Neuronal stem cell (in vitro differentiated cells): ENCODE measurements around the gene OR2T4. TPM values are rescaled to one million over a fixed set of nuclear protein-coding genes. Genes with fewer than 3 reads are reported as not detected.

Source experiments
- DNase-seq: peaks from one replicate; pipeline ENCODE4 v3.0.0-alpha.2; 2013; ENCODE audit warnings: low spot score
- H2AFZ ChIP-seq: one replicate; pipeline ENCODE4 v1.6.1; 2013; ENCODE audit warnings: mild to moderate bottlenecking, low read length, inconsistent platforms
- H2AK5ac ChIP-seq: 2 replicates; pipeline ENCODE4 v1.6.1; 2013; ENCODE audit warnings: low read depth, mild to moderate bottlenecking, inconsistent platforms, low read length, moderate library complexity, mixed read lengths
- H2BK120ac ChIP-seq: 2 replicates; pipeline ENCODE4 v1.6.1; 2013; ENCODE audit warnings: low read depth, mild to moderate bottlenecking, inconsistent platforms, low read length, moderate library complexity, mixed read lengths
- H2BK12ac ChIP-seq: one replicate; pipeline ENCODE4 v1.6.1; 2013; ENCODE audit warnings: low read length, inconsistent platforms
- H2BK15ac ChIP-seq: 2 replicates; pipeline ENCODE4 v1.6.1; 2013; ENCODE audit warnings: mild to moderate bottlenecking, low read length, inconsistent platforms, mixed read lengths
- H2BK5ac ChIP-seq: one replicate; pipeline ENCODE4 v1.6.1; 2013; ENCODE audit warnings: inconsistent platforms, mild to moderate bottlenecking, low read length, moderate library complexity
- H3K14ac ChIP-seq: one replicate; pipeline ENCODE4 v1.6.1; 2013; ENCODE audit warnings: low read length, inconsistent platforms
- H3K18ac ChIP-seq: 2 replicates; pipeline ENCODE4 v1.6.1; 2013; ENCODE audit warnings: low read length, inconsistent platforms
- H3K23ac ChIP-seq: 2 replicates; pipeline ENCODE4 v1.6.1; 2013; ENCODE audit warnings: low read depth, mild to moderate bottlenecking, mixed read lengths, low read length, inconsistent platforms; ENCODE audit not compliant: poor library complexity
- H3K27ac ChIP-seq: replicated peaks from 3 replicates; pipeline ENCODE4 v1.5.1; 2013; ENCODE audit warnings: low read length, inconsistent platforms
- H3K27me3 ChIP-seq, 3 experiments: 2 replicates each; pipeline ENCODE4 v1.6.1; 2013; ENCODE audit warnings: low read length in 3 of 3, mild to moderate bottlenecking in 2 of 3, inconsistent platforms in 1 of 3, low read depth in 1 of 3, mixed read lengths in 1 of 3, moderate library complexity in 1 of 3; ENCODE audit not compliant: control insufficient read depth in 3 of 3, insufficient read depth in 3 of 3
- H3K36me3 ChIP-seq, 2 donors: replicated peaks in 1 of 2; 2 replicates each; pipeline ENCODE4 v1.6.1; 2013; ENCODE audit warnings: low read length in 2 of 2; ENCODE audit not compliant: control insufficient read depth in 2 of 2, insufficient read depth in 2 of 2
- H3K4ac ChIP-seq: 2 replicates; pipeline ENCODE4 v1.6.1; 2013; ENCODE audit warnings: inconsistent platforms, mild to moderate bottlenecking, low read length, moderate library complexity
- H3K4me1 ChIP-seq, 2 donors: 1 replicate in 1 of 2; 2 replicates in 1 of 2; pipeline ENCODE4 v1.6.1; 2013; ENCODE audit warnings: low read length in 2 of 2, low read depth in 1 of 2; ENCODE audit not compliant: control insufficient read depth in 2 of 2, insufficient read depth in 1 of 2
- H3K4me2 ChIP-seq: one replicate; pipeline ENCODE4 v1.6.1; 2013; ENCODE audit warnings: mild to moderate bottlenecking, low read length, inconsistent platforms; ENCODE audit not compliant: insufficient read depth, poor library complexity, severe bottlenecking
- H3K4me3 ChIP-seq, 2 donors: 2 replicates each; pipeline ENCODE4 v1.5.1; 2013; ENCODE audit warnings: low read length in 2 of 2, mild to moderate bottlenecking in 2 of 2, inconsistent platforms in 1 of 2, moderate library complexity in 1 of 2
- H3K79me1 ChIP-seq: one replicate; pipeline ENCODE4 v1.6.1; 2013; ENCODE audit warnings: low read depth, mild to moderate bottlenecking, inconsistent platforms, low read length, moderate library complexity
- H3K9ac ChIP-seq: one replicate; pipeline ENCODE4 v1.6.1; 2013; ENCODE audit warnings: mild to moderate bottlenecking, low read depth, low read length, inconsistent platforms; ENCODE audit not compliant: poor library complexity
- H3K9me3 ChIP-seq, 2 donors: replicated peaks in 1 of 2; 2 replicates each; pipeline versions ENCODE3 to v1.6.1; 2013; ENCODE audit warnings: low read length in 2 of 2, mild to moderate bottlenecking in 2 of 2, inconsistent platforms in 1 of 2, low read depth in 1 of 2, mixed read lengths in 1 of 2, moderate library complexity in 1 of 2; ENCODE audit not compliant: control insufficient read depth in 2 of 2, insufficient read depth in 1 of 2
- H4K8ac ChIP-seq: one replicate; pipeline ENCODE4 v1.6.1; 2013; ENCODE audit warnings: low read depth, mild to moderate bottlenecking, inconsistent platforms, low read length, moderate library complexity
- H4K91ac ChIP-seq: one replicate; pipeline ENCODE4 v1.6.1; 2013; ENCODE audit warnings: low read length, low read depth, mild to moderate bottlenecking, inconsistent platforms; ENCODE audit not compliant: poor library complexity
- WGBS, 2 donors: extraction: QIAGEN DNeasy Blood & Tissue Kit; methylation state at CpG; one replicate each; pipeline ENCODE4 v1.1.7; 2013; ENCODE audit warnings: missing lambda C conversion rate in 2 of 2, mixed read lengths in 1 of 2; ENCODE audit not compliant: insufficient read length in 2 of 2, insufficient replicate concordance in 1 of 2; ENCODE audit errors: extremely low coverage in 2 of 2; 5-methylcytosine and 5-hydroxymethylcytosine counted together
- polyA plus RNA-seq, 2 experiments: library from polyadenylated mRNA; stranded (reverse); fragments of 200-250 nt; gene quantifications; one replicate each; pipeline ENCODE4 v1.2.3, GENCODE V29; 2013

The OR2T4 gene
- polyA plus RNA-seq (2013, experiment 1 of 2) = not detected
- not detected for polyA plus RNA-seq (2013, experiment 2 of 2)

GRCh38 chr1:248361121-248361715 is at the start of gene OR2T4:
Gene OR2T4 (plus strand): TSS chr1:248361665. CDS start chr1:248361665, 0 bp downstream.
- no peak within 1 kb of the TSS for H4K91ac ChIP-seq
- H2BK120ac ChIP-seq = no peak within 1 kb of the TSS
- no peak within 1 kb of the TSS for H3K18ac ChIP-seq
- H2BK5ac ChIP-seq = no peak within 1 kb of the TSS
- no peaks in the 10 kb centered on the region for H3K4me1 ChIP-seq
- H3K23ac ChIP-seq = no peak within 1 kb of the TSS
- WGBS, 2 donors = no CpG with 5 or more reads among the region's 3 CpGs
- H3K14ac ChIP-seq = no peak within 1 kb of the TSS
- no peak within 1 kb of the TSS for H4K8ac ChIP-seq
- H3K9me3 ChIP-seq = peaks cover 0 to 30% of the 10 kb centered on the region in 2 donors
- H3K27ac ChIP-seq = no peak within 1 kb of the TSS
- no peaks in the 10 kb centered on the region for H3K36me3 ChIP-seq
- H2AK5ac ChIP-seq = no peak within 1 kb of the TSS
- no peak for DNase-seq
- H2BK15ac ChIP-seq = no peak within 1 kb of the TSS
- no peak within 1 kb of the TSS for H3K9ac ChIP-seq
- no peak within 1 kb of the TSS for H3K4me2 ChIP-seq
- H3K79me1 ChIP-seq = peaks cover 2% of the 10 kb centered on the region
- H2AFZ ChIP-seq = no peak within 1 kb of the TSS
- no peak within 1 kb of the TSS for H3K4me3 ChIP-seq
- H3K27me3 ChIP-seq = no peaks in the 10 kb centered on the region
- H2BK12ac ChIP-seq = no peak within 1 kb of the TSS
- H3K4ac ChIP-seq = no peak within 1 kb of the TSS

- Histone ChIP-seq H2AFZ (no peak overlapping the region), H3K27ac (no peak overlapping the region), H4K91ac (no peak overlapping the region), H3K4me2 (no peak overlapping the region), H3K4me3 (no peak overlapping the region), H2BK120ac (no peak overlapping the region), H3K14ac (no peak overlapping the region), H3K27me3 (no peaks in the 10 kb centered on the region), H3K9me3 (peaks cover 0 to 18% of the 10 kb centered on the region in 2 donors), H2BK15ac (no peak overlapping the region), H3K4ac (no peak overlapping the region), H3K23ac (no peak overlapping the region), H3K4me1 (no peaks in the 10 kb centered on the region), H3K9ac (no peak overlapping the region), H4K8ac (no peak overlapping the region), H3K18ac (no peak overlapping the region), H3K36me3 (no peaks in the 10 kb centered on the region), H3K79me1 (no peaks in the 10 kb centered on the region), H2BK12ac (no peak overlapping the region), H2AK5ac (no peak overlapping the region), H2BK5ac (no peak overlapping the region)
- WGBS, 2 donors = no CpG with 5 or more reads among the region's 11 CpGs
- DNase-seq = no peak
Observed at GRCh38 chr1:248316796-248317195, 44.7 kb upstream of the OR2T4 start.

GRCh38 chr1:248324468-248324867 is 37.0 kb upstream of the OR2T4 start, which contains the start of gene OR2M7:
Gene OR2M7 (minus strand): TSS chr1:248324568. CDS start chr1:248324568, 0 bp downstream.
- H2BK5ac ChIP-seq = no peak within 1 kb of the TSS
- H3K36me3 ChIP-seq = no peaks in the 10 kb centered on the region
- no peak within 1 kb of the TSS for H3K23ac ChIP-seq
- no peak within 1 kb of the TSS for H3K4me3 ChIP-seq
- no peak within 1 kb of the TSS for H4K8ac ChIP-seq
- H3K4ac ChIP-seq = no peak within 1 kb of the TSS
- no peak within 1 kb of the TSS for H2BK120ac ChIP-seq
- H2AFZ ChIP-seq = no peak within 1 kb of the TSS
- no peak within 1 kb of the TSS for H3K18ac ChIP-seq
- no peak within 1 kb of the TSS for H3K9ac ChIP-seq
- H3K14ac ChIP-seq = no peak within 1 kb of the TSS
- no peaks in the 10 kb centered on the region for H3K27me3 ChIP-seq
- H2AK5ac ChIP-seq = no peak within 1 kb of the TSS
- H3K27ac ChIP-seq = no peak within 1 kb of the TSS
- WGBS, 2 donors = no CpG with 5 or more reads among the region's 1 CpG
- no peaks in the 10 kb centered on the region for H3K79me1 ChIP-seq
- H2BK15ac ChIP-seq = no peak within 1 kb of the TSS
- H3K4me2 ChIP-seq = no peak within 1 kb of the TSS
- no peak within 1 kb of the TSS for H4K91ac ChIP-seq
- no peak for DNase-seq
- peaks cover 0 to 4% of the 10 kb centered on the region in 2 donors for H3K9me3 ChIP-seq
- H2BK12ac ChIP-seq = no peak within 1 kb of the TSS
- H3K4me1 ChIP-seq = no peaks in the 10 kb centered on the region

GRCh38 chr1:248343451-248343850 is 18.0 kb upstream of the OR2T4 start:
- no peak overlapping the region for H3K23ac ChIP-seq
- no peaks in the 10 kb centered on the region for H3K79me1 ChIP-seq
- H3K14ac ChIP-seq = no peak overlapping the region
- H3K4ac ChIP-seq = no peak overlapping the region
- no peak for DNase-seq
- H2BK12ac ChIP-seq = no peak overlapping the region
- H2AFZ ChIP-seq = no peak overlapping the region
- no peaks in the 10 kb centered on the region for H3K4me1 ChIP-seq
- no peak overlapping the region for H4K91ac ChIP-seq
- no peak overlapping the region for H3K4me2 ChIP-seq
- no peak overlapping the region for H3K9ac ChIP-seq
- H3K4me3 ChIP-seq = no peak overlapping the region
- no peak overlapping the region for H2BK120ac ChIP-seq
- WGBS, 2 donors = no CpG with 5 or more reads among the region's 3 CpGs
- H3K9me3 ChIP-seq = peaks cover 0 to 10% of the 10 kb centered on the region in 2 donors
- no peak overlapping the region for H4K8ac ChIP-seq
- H3K27ac ChIP-seq = no peak overlapping the region
- H2BK5ac ChIP-seq = no peak overlapping the region
- no peak overlapping the region for H2AK5ac ChIP-seq
- no peaks in the 10 kb centered on the region for H3K36me3 ChIP-seq
- H2BK15ac ChIP-seq = no peak overlapping the region
- no peak overlapping the region for H3K18ac ChIP-seq
- H3K27me3 ChIP-seq = no peaks in the 10 kb centered on the region
